ENCODE results near the gene PFKL.

PFKL gene

DNA sequence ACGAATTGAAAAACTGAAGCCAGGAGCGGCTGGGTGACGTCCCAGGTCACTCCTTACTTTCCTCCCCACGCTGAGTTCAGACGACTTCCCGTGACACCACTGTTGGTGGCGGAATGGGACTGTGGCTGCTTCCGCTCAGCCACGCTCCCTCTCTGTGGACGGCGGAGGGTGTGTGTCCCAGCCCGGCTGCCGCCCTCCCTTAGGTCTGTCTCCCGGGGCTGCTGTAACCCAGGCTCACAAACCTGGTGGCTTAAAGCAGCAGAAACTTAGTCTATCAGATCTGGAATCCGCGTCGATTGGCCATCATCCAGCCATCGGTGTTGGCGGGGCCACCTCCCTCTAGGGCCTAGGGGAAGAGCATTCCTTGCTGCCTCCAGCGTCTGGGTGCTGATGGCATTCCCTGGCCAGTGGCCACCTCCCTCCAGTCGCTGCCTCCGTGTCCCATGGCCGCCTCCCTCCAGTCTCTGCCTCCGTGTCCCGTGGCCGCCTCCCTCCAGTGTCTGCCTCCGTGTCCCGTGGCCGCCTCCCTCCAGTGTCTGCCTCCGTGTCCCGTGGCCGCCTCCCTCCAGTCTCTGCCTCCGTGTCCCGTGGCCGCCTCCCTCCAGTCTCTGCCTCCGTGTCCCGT is 71.0 kb downstream of the PFKL start:
- H3K27me3 ChIP-seq (ENCODE audit: insufficient read depth, insufficient read length): peaks cover 22% of the 10 kb centered on the region
- TF ChIP-seq SUZ12 (IDR thresholded peaks at IDR 0.05; ENCODE audit: extremely low read depth, insufficient read depth, insufficient read length) (no peak), YY1 (IDR thresholded peaks at IDR 0.05; ENCODE audit: insufficient read depth, insufficient read length) (no peak), ZNF274 (IDR thresholded peaks at IDR 0.05; ENCODE audit: low read depth, low read length) (no peak)
- no peak overlapping the region for H3K9ac ChIP-seq (ENCODE audit: insufficient read length, low read depth)
- H3K4me3 ChIP-seq (ENCODE audit: insufficient read length, low read depth): no peak overlapping the region
- DNase-seq (ENCODE audit: low read depth, low spot score): no peak
- peaks cover 11% of the 10 kb centered on the region for H3K4me1 ChIP-seq (ENCODE audit: insufficient read depth, insufficient read length)
- H3K36me3 ChIP-seq (ENCODE audit: insufficient read depth, insufficient read length, low read length): no peaks in the 10 kb centered on the region
- H3K9me3 ChIP-seq (ENCODE audit: insufficient read depth, low read length): peaks cover 7% of the 10 kb centered on the region; the same call in 1 of the 2 replicates

DNA sequence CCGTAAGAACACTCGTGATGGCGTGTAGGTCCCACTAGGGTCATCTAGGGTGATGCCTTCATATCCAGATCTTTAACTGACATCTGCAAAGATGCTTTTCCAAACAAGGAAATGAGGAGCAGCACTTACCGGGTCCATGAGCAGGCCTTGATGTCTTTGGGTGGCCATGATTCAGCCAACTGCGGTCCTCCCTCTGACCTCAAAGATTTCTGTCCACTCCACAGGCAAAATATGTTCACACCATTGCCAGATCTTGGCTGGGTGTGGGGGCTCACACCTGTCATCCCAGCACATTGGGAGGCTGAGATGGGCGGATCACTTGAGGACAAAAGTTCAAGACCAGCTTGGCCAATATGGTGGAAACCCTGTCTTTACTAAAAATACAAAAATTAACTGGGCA is 71.7 kb downstream of the PFKL start:
- H3K4me3 ChIP-seq (ENCODE audit: insufficient read length, low read depth): no peak overlapping the region
- peaks cover 7% of the 10 kb centered on the region; the same call in 1 of the 2 replicates for H3K9me3 ChIP-seq (ENCODE audit: insufficient read depth, low read length)
- TF ChIP-seq YY1 (IDR thresholded peaks at IDR 0.05; ENCODE audit: insufficient read depth, insufficient read length) (no peak), ZNF274 (IDR thresholded peaks at IDR 0.05; ENCODE audit: low read depth, low read length) (no peak), SUZ12 (IDR thresholded peaks at IDR 0.05; ENCODE audit: extremely low read depth, insufficient read depth, insufficient read length) (no peak)
- peaks cover 22% of the 10 kb centered on the region for H3K27me3 ChIP-seq (ENCODE audit: insufficient read depth, insufficient read length)
- no peaks in the 10 kb centered on the region for H3K36me3 ChIP-seq (ENCODE audit: insufficient read depth, insufficient read length, low read length)
- peaks cover 12% of the 10 kb centered on the region for H3K4me1 ChIP-seq (ENCODE audit: insufficient read depth, insufficient read length)
- DNase-seq (ENCODE audit: low read depth, low spot score): no peak
- H3K9ac ChIP-seq (ENCODE audit: insufficient read length, low read depth): no peak overlapping the region

DNA sequence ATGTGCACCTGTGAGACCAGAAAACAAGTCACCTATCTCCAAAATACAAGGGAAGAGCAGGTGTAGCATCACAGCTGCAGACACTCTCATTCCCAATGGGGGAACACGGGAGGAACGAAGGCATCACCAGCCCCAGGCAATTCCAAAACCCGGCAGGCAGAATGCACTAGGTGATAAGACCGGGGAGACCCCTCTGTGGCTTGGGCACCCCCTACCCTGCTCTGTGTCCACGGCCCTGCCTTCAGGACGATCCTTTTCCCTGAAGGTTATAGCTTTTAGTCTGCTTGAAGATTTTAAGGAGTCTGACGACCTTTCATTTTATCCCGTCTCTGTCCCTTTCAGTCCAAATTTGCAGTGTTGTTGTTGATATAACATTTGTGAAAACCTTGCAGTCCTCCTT is 72.8 kb downstream of the PFKL start:
- TF ChIP-seq SUZ12 (IDR thresholded peaks at IDR 0.05; ENCODE audit: extremely low read depth, insufficient read depth, insufficient read length) (no peak), ZNF274 (IDR thresholded peaks at IDR 0.05; ENCODE audit: low read depth, low read length) (no peak), YY1 (IDR thresholded peaks at IDR 0.05; ENCODE audit: insufficient read depth, insufficient read length) (no peak)
- H3K9me3 ChIP-seq (ENCODE audit: insufficient read depth, low read length): peaks cover 7% of the 10 kb centered on the region; the same call in 1 of the 2 replicates
- H3K4me3 ChIP-seq (ENCODE audit: insufficient read length, low read depth): no peak overlapping the region
- peaks cover 22% of the 10 kb centered on the region for H3K27me3 ChIP-seq (ENCODE audit: insufficient read depth, insufficient read length)
- H3K36me3 ChIP-seq (ENCODE audit: insufficient read depth, insufficient read length, low read length): no peaks in the 10 kb centered on the region
- no peak for DNase-seq (ENCODE audit: low read depth, low spot score)
- peaks cover 22% of the 10 kb centered on the region for H3K4me1 ChIP-seq (ENCODE audit: insufficient read depth, insufficient read length)
- H3K9ac ChIP-seq (ENCODE audit: insufficient read length, low read depth): no peak overlapping the region

DNA sequence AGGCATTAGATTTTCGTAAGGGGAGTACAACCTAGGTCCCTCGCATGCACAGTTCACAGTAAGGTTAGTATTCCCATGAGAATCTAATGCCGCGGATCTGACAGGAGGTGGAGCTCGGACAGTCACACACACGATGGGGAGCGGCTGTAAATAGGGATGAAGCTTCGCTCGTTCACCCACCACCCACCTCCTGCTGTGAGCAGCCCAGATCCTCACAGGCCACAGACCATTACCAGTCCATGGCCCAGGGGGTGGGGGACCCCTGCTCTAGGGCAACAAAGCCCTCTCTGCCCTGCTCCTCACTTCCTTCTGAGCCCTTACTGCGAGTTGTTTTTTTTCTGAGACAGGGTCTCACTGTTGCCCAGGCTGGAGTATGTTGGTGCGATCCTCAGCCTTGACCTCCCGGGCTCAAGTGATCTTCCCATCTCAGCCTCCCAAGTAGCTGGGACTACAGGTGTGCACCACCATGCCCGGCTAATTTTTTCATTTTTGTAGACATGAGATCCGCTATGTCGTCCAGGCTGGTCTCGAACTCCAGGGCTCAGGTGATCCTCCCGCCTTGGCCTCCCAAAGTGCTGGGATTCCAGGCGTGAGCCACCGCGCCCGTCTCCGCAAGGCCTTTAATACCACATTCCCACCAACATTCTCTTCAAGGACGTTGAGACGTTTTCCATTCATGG is 74.9 kb downstream of the PFKL start:
- peaks cover 29% of the 10 kb centered on the region for H3K4me1 ChIP-seq (ENCODE audit: insufficient read depth, insufficient read length)

DNA sequence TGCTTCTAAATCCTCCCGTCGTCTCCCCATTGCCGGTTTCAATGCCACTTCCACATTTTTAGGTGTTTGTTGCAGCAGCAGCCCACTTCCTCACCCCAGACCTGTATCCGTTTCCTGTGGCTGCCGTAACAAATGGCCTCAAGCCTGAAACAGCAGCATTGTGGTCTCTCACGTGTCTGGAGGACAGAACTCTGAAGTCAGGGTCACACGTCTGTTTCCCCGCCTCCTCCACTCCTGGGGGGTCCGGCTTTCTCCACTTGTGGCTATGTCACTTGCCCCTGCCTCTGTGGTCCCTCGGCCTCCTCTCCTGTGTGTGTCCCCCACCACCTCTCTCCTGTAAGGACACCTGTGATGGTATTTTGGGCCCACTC is 75.4 kb downstream of the PFKL start:
- peaks cover 28% of the 10 kb centered on the region for H3K4me1 ChIP-seq (ENCODE audit: insufficient read depth, insufficient read length)
- DNase-seq (ENCODE audit: low read depth, low spot score): no peak
- H3K27me3 ChIP-seq (ENCODE audit: insufficient read depth, insufficient read length): peaks cover 22% of the 10 kb centered on the region
- no peak overlapping the region for H3K9ac ChIP-seq (ENCODE audit: insufficient read length, low read depth)
- H3K9me3 ChIP-seq (ENCODE audit: insufficient read depth, low read length): peaks cover 7% of the 10 kb centered on the region; the same call in 1 of the 2 replicates
- TF ChIP-seq YY1 (IDR thresholded peaks at IDR 0.05; ENCODE audit: insufficient read depth, insufficient read length) (no peak), ZNF274 (IDR thresholded peaks at IDR 0.05; ENCODE audit: low read depth, low read length) (no peak), SUZ12 (IDR thresholded peaks at IDR 0.05; ENCODE audit: extremely low read depth, insufficient read depth, insufficient read length) (no peak)
- no peaks in the 10 kb centered on the region for H3K36me3 ChIP-seq (ENCODE audit: insufficient read depth, insufficient read length, low read length)
- no peak overlapping the region for H3K4me3 ChIP-seq (ENCODE audit: insufficient read length, low read depth)

More for the DNA sequence above, 74.9 kb downstream of the PFKL start:
- Histone ChIP-seq H3K4me3 (ENCODE audit: insufficient read length, low read depth) (no peak overlapping the region), H3K36me3 (ENCODE audit: insufficient read depth, insufficient read length, low read length) (no peaks in the 10 kb centered on the region), H3K9me3 (ENCODE audit: insufficient read depth, low read length) (peaks cover 7% of the 10 kb centered on the region; the same call in 1 of the 2 replicates), H3K27me3 (ENCODE audit: insufficient read depth, insufficient read length) (peaks cover 23% of the 10 kb centered on the region), H3K9ac (ENCODE audit: insufficient read length, low read depth) (no peak overlapping the region)
- no peak for DNase-seq (ENCODE audit: low read depth, low spot score)
- TF ChIP-seq SUZ12 (IDR thresholded peaks at IDR 0.05; ENCODE audit: extremely low read depth, insufficient read depth, insufficient read length): no peak
- TF ChIP-seq ZNF274 (IDR thresholded peaks at IDR 0.05; ENCODE audit: low read depth, low read length): no peak

DNA sequence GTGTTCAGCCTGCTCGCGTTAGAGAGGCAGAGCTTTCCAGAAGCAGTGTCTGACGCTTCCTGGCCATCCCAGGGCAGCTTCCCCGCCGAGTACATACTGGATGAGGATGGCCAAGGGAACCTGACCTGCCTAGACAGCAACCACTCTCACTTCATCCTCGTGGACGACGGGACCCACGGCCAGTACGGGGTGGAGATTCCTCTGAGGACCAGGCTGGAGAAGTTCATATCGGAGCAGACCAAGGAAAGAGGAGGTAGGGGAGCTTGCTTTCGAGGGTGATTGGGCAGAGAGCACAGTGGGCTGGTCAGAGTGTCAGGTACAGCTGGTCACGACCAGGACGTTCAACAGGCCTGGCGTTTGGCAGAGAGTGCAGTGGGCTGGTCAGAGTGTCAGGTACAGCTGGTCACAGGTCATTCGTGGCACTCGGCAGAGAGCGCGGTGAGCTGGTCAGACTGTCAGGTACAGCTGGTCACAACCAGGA is 75.9 kb downstream of the PFKL start:
- TF ChIP-seq ZNF274 (IDR thresholded peaks at IDR 0.05; ENCODE audit: low read depth, low read length) (no peak), YY1 (IDR thresholded peaks at IDR 0.05; ENCODE audit: insufficient read depth, insufficient read length) (no peak), SUZ12 (IDR thresholded peaks at IDR 0.05; ENCODE audit: extremely low read depth, insufficient read depth, insufficient read length) (no peak)
- DNase-seq (ENCODE audit: low read depth, low spot score): no peak
- no peak overlapping the region for H3K4me3 ChIP-seq (ENCODE audit: insufficient read length, low read depth)
- H3K36me3 ChIP-seq (ENCODE audit: insufficient read depth, insufficient read length, low read length): no peaks in the 10 kb centered on the region
- H3K9me3 ChIP-seq (ENCODE audit: insufficient read depth, low read length): peaks cover 7% of the 10 kb centered on the region; the same call in 1 of the 2 replicates
- H3K27me3 ChIP-seq (ENCODE audit: insufficient read depth, insufficient read length): peaks cover 16% of the 10 kb centered on the region
- H3K9ac ChIP-seq (ENCODE audit: insufficient read length, low read depth): no peak overlapping the region
- peaks cover 28% of the 10 kb centered on the region for H3K4me1 ChIP-seq (ENCODE audit: insufficient read depth, insufficient read length)

DNA sequence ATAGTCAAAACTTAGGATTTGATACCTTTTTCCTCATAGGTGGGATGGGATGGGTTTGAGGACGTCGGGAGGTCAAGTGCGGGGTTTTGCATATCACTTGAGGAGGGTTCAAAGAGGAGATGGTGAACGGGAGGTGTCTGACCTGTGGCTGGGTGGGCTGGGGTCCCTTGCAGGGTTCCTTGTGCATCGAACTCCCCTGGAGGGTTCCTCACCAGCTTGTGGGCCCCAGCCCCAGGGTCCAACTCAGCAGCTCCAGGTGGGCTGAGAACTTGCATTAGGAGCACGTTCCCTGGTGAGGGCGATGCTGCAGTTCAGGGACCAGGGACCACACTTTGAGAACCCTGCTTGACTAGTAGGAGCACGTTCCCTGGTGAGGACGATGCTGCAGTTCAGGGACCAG is 76.8 kb downstream of the PFKL start:
- H3K9ac ChIP-seq (ENCODE audit: insufficient read length, low read depth): no peak overlapping the region
- H3K4me1 ChIP-seq (ENCODE audit: insufficient read depth, insufficient read length): peaks cover 28% of the 10 kb centered on the region
- peaks cover 7% of the 10 kb centered on the region; the same call in 1 of the 2 replicates for H3K9me3 ChIP-seq (ENCODE audit: insufficient read depth, low read length)
- no peak for DNase-seq (ENCODE audit: low read depth, low spot score)
- no peaks in the 10 kb centered on the region for H3K36me3 ChIP-seq (ENCODE audit: insufficient read depth, insufficient read length, low read length)
- no peak for TF ChIP-seq YY1 (IDR thresholded peaks at IDR 0.05; ENCODE audit: insufficient read depth, insufficient read length)
- no peak for TF ChIP-seq SUZ12 (IDR thresholded peaks at IDR 0.05; ENCODE audit: extremely low read depth, insufficient read depth, insufficient read length)
- no peak for TF ChIP-seq ZNF274 (IDR thresholded peaks at IDR 0.05; ENCODE audit: low read depth, low read length)
- H3K4me3 ChIP-seq (ENCODE audit: insufficient read length, low read depth): no peak overlapping the region
- H3K27me3 ChIP-seq (ENCODE audit: insufficient read depth, insufficient read length): peaks cover 11% of the 10 kb centered on the region
